OCI-LY7 (cell line): ENCODE results near the gene CDRT4. TPM values are rescaled to one million over a fixed set of nuclear protein-coding genes. Genes with fewer than 3 reads are reported as not detected.

Experiments
- BruUV-seq: library from RNA; stranded (reverse); fragments of 400-500 nt; replicated peaks from 2 replicates; lab custom pipeline; 2021; lab: Mats Ljungman, UMichigan
- CTCF ChIA-PET: fragments of 300-600 bp; sonication (Branson Sonifier 250); formaldehyde crosslinking; loops from one replicate; lab custom pipeline; 2022; ENCODE audit warnings: antibody characterized with exemption; ENCODE audit not compliant: unreplicated experiment; lab: Charles Lee
- POLR2A ChIA-PET: fragments of 300-600 bp; sonication (Branson Sonifier 250); formaldehyde crosslinking; loops from one replicate; lab custom pipeline; 2022; ENCODE audit warnings: antibody characterized with exemption; lab: Charles Lee
- DNase-seq: peaks from one replicate; pipeline ENCODE4 v3.0.0-alpha.2; 2015; ENCODE audit warnings: low spot score
- H2AFZ ChIP-seq: fragments of 200-600 bp; sonication (generic), shearing (Covaris generic); 2 replicates; pipeline ENCODE4 v1.6.1; 2014; ENCODE audit warnings: mild to moderate bottlenecking, antibody characterized with exemption, low read length, moderate library complexity
- H3K27ac ChIP-seq: fragments of 200-600 bp; sonication (generic); 2 replicates; pipeline ENCODE4 v1.5.1; 2014; ENCODE audit warnings: mixed run types, low read depth, mild to moderate bottlenecking, moderate library complexity, low read length, inconsistent platforms; ENCODE audit not compliant: poor library complexity, severe bottlenecking
- H3K36me3 ChIP-seq: fragments of 200-600 bp; sonication (generic); 2 replicates; pipeline ENCODE4 v1.6.1; 2014; ENCODE audit warnings: mild to moderate bottlenecking, antibody characterized with exemption, low read length, moderate library complexity, mixed read lengths; ENCODE audit not compliant: insufficient read depth
- H3K4me1 ChIP-seq: fragments of 200-600 bp; sonication (generic); 2 replicates; pipeline ENCODE4 v1.5.1; 2014; ENCODE audit warnings: mild to moderate bottlenecking, low read length; ENCODE audit not compliant: insufficient read depth, poor library complexity, severe bottlenecking
- H3K4me2 ChIP-seq: fragments of 200-600 bp; sonication (generic); 2 replicates; pipeline ENCODE4 v1.6.1; 2014; ENCODE audit warnings: mild to moderate bottlenecking, low read length
- H3K4me3 ChIP-seq: fragments of 200-600 bp; sonication (generic); 2 replicates; pipeline ENCODE4 v1.5.1; 2014; ENCODE audit warnings: mild to moderate bottlenecking, low read depth, low read length; ENCODE audit not compliant: poor library complexity, severe bottlenecking
- H3K79me2 ChIP-seq: fragments of 200-600 bp; sonication (generic); 2 replicates; pipeline ENCODE4 v1.6.1; 2016; ENCODE audit warnings: low read depth, mild to moderate bottlenecking, low read length, moderate library complexity, mixed read lengths; ENCODE audit not compliant: insufficient read depth
- H3K9me2 ChIP-seq: fragments of 200-600 bp; sonication (generic); 2 replicates; pipeline ENCODE4 v1.6.1; 2016; ENCODE audit warnings: mild to moderate bottlenecking, low read length, mixed read lengths; ENCODE audit not compliant: insufficient read depth
- H3K9me3 ChIP-seq: fragments of 200-600 bp; sonication (generic); 2 replicates; pipeline ENCODE4 v1.6.1; 2014; ENCODE audit warnings: mild to moderate bottlenecking, mixed run types, low read length, mixed read lengths
- H4K20me1 ChIP-seq: fragments of 200-600 bp; sonication (generic); 2 replicates; pipeline ENCODE4 v1.6.1; 2014; ENCODE audit warnings: mild to moderate bottlenecking, antibody characterized with exemption, low read length, moderate library complexity, mixed read lengths; ENCODE audit not compliant: insufficient read depth
- EZH2phosphoT487 ChIP-seq: fragments of 200-600 bp; sonication (generic); IDR thresholded peaks from 2 replicates; pipeline ENCODE4 v1.6.1; 2018; ENCODE audit warnings: low read depth, borderline replicate concordance, mild to moderate bottlenecking, mixed run types, antibody characterized with exemption, low read length, moderate library complexity, mixed read lengths
- intact Hi-C: fragments of 100-400 bp; cut with micrococcal nuclease; formaldehyde crosslinking; loops from one replicate; pipeline ENCODE4 v1.10.0; 2022; ENCODE audit not compliant: unreplicated experiment
- total RNA-seq, 2 experiments: library from RNA; depleted of rRNA in 1 of 2; stranded (reverse); fragments of >200 nt in 1 of 2; shearing (Covaris generic) in 1 of 2; gene quantifications; 2 replicates each; pipeline ENCODE4 v1.2.3, GENCODE V29; 2014 to 2022
- TF ChIP-seq, protein P1 (sequence below): fragments of 200-600 bp; sonication (generic); conservative IDR thresholded peaks from 2 replicates; pipeline ENCODE4 v1.5.1; 2014; ENCODE audit warnings: mild to moderate bottlenecking, antibody characterized with exemption, low read length, moderate library complexity, mixed read lengths

CDRT4 gene
- total RNA-seq, 2 experiments from 2014 or later = 1.7 to 6.2 TPM

DNA sequence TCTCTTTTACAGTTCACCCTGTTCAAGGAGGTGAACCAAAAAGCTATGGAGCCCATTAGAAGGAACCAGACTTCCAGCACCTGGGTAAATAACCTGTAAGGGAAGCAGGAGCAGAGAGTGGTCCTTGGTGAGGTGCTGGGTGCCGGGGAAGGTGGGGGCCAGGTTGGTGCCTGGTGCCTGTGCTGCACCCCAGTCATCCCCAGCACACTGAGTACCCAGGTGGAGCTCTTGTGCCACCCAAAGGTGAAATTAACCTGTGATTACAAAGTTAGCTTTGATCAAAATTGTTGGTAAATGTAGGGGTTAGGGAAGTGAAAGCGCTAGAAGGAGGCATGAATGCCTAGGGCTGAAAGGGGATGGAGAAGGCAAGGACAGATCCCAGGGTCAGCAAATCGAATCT is 58.6 kb downstream of the CDRT4 start:
- H3K9me2 ChIP-seq = no peaks in the 10 kb centered on the region
- TF ChIP-seq, protein P1, sequence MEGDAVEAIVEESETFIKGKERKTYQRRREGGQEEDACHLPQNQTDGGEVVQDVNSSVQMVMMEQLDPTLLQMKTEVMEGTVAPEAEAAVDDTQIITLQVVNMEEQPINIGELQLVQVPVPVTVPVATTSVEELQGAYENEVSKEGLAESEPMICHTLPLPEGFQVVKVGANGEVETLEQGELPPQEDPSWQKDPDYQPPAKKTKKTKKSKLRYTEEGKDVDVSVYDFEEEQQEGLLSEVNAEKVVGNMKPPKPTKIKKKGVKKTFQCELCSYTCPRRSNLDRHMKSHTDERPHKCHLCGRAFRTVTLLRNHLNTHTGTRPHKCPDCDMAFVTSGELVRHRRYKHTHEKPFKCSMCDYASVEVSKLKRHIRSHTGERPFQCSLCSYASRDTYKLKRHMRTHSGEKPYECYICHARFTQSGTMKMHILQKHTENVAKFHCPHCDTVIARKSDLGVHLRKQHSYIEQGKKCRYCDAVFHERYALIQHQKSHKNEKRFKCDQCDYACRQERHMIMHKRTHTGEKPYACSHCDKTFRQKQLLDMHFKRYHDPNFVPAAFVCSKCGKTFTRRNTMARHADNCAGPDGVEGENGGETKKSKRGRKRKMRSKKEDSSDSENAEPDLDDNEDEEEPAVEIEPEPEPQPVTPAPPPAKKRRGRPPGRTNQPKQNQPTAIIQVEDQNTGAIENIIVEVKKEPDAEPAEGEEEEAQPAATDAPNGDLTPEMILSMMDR = no peak
- no peak for TF ChIP-seq EZH2phosphoT487
- no peak overlapping the region for H3K4me2 ChIP-seq
- intact Hi-C loops = no loop called here
- no peak overlapping the region for H3K4me3 ChIP-seq
- no peak for DNase-seq
- no peaks in the 10 kb centered on the region for H3K9me3 ChIP-seq
- H2AFZ ChIP-seq = no peak overlapping the region
- H3K36me3 ChIP-seq = no peaks in the 10 kb centered on the region
- no peaks in the 10 kb centered on the region for H3K79me2 ChIP-seq
- ChIA-PET CTCF (no interaction called here), POLR2A (no interaction called here)
- BruUV-seq = no TSS peak
- no peaks in the 10 kb centered on the region for H3K4me1 ChIP-seq
- no peaks in the 10 kb centered on the region for H4K20me1 ChIP-seq
- no peak overlapping the region for H3K27ac ChIP-seq

DNA sequence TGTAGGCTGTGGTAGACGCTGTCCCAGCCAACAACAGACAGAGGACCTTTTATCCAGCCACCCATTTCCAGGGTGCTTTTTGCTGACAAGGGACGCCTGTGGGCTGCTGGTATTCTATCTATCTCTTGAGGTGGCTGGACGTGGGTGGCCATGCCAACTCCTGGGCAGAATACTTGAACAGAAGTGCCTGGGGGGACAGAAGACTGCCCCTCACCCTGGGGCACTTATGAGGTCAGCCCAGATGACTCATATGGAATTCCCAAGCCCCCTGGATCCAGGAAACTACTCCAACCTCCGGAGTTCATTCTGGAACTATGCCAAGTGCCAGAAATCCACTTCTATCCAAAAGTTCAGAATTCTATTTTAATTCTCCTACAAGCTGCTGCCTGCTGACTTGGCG is 61.3 kb downstream of the CDRT4 start:
- DNase-seq = no peak
- Histone ChIP-seq H3K4me1 (no peaks in the 10 kb centered on the region), H2AFZ (no peak overlapping the region), H3K4me2 (no peak overlapping the region), H3K27ac (no peak overlapping the region), H3K9me3 (no peaks in the 10 kb centered on the region), H3K79me2 (no peaks in the 10 kb centered on the region), H4K20me1 (no peaks in the 10 kb centered on the region), H3K4me3 (no peak overlapping the region), H3K9me2 (no peaks in the 10 kb centered on the region), H3K36me3 (no peaks in the 10 kb centered on the region)
- ChIA-PET POLR2A (no interaction called here), CTCF (no interaction called here)
- TF ChIP-seq EZH2phosphoT487 = no peak
- TF ChIP-seq, protein P1 = no peak
- BruUV-seq = no TSS peak
- intact Hi-C loops = no loop called here

GRCh38 chr17:15405058-15405415 is 62.4 kb downstream of the CDRT4 start:
- Histone ChIP-seq H3K27ac (no peak overlapping the region), H3K36me3 (no peaks in the 10 kb centered on the region), H3K9me3 (no peaks in the 10 kb centered on the region), H3K4me3 (no peak overlapping the region), H3K79me2 (no peaks in the 10 kb centered on the region), H4K20me1 (no peaks in the 10 kb centered on the region), H3K9me2 (no peaks in the 10 kb centered on the region), H3K4me1 (no peaks in the 10 kb centered on the region), H2AFZ (no peak overlapping the region), H3K4me2 (no peak overlapping the region)
- ChIA-PET CTCF (no interaction called here), POLR2A (no interaction called here)
- TF ChIP-seq, protein P1 = no peak
- TF ChIP-seq EZH2phosphoT487 = no peak
- no TSS peak for BruUV-seq
- no peak for DNase-seq
- intact Hi-C loops = no loop called here
